ENCODE data around the gene OR13C2. TPM values are rescaled to one million over a fixed set of nuclear protein-coding genes. Genes with fewer than 3 reads are reported as not detected.
"Not testable (repeated sequence)": the region's sequence is repeated elsewhere in the genome, so short reads cannot be mapped to it uniquely, and the experiment has no call there.

The OR13C2 gene
- total and polyA plus RNA-seq, 2 donors from 2014 or later = not detected

DNA sequence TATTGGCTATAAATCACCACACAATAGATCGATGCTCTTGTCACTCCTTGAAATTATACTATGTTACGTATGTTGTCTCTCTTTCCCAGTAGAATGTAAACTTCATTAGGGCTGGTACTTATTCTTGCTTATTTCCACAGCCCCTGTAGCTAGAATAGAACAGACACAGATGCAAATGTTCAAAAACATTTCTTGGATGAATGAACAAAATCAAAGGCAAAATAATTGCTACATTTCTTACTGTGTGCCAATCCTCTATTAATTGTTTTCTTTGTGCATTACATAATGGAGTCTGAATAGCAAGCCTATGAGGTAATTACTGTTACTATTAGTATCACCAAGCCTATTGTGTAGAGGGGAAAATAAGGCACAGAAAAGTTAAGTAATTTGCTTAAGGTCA, 725 bp upstream of the OR13C2 start:
- Histone ChIP-seq H3K36me3 (ENCODE audit: control insufficient read depth in 2 of 3, insufficient read depth in 3 of 3, low read length in 3 of 3) (no peaks in the 10 kb centered on the region), H3K4me3 (ENCODE audit: low read length in 3 of 3) (no peak overlapping the region), H3K27ac (ENCODE audit: low read depth in 2 of 2, low read length in 2 of 2) (no peak overlapping the region), H3K9me3 (ENCODE audit: control insufficient read depth in 2 of 3, insufficient read depth in 1 of 3, low read length in 3 of 3) (no peaks in the 10 kb centered on the region), H3K9ac (ENCODE audit: low read length in 3 of 3) (no peak overlapping the region), H3K4me1 (ENCODE audit: control insufficient read depth in 2 of 3, insufficient read depth in 2 of 3, low read depth in 1 of 3, low read length in 3 of 3) (no peaks in the 10 kb centered on the region), H3K27me3 (ENCODE audit: control insufficient read depth, insufficient read depth, low read length) (no peaks in the 10 kb centered on the region)
- peak in 2 of 5 donors; percentile 10 to 29 for DNase-seq
- no peak for FAIRE-seq
- intact Hi-C loops (cut with DNase I) = no loop called here
- TF ChIP-seq, protein P1, sequence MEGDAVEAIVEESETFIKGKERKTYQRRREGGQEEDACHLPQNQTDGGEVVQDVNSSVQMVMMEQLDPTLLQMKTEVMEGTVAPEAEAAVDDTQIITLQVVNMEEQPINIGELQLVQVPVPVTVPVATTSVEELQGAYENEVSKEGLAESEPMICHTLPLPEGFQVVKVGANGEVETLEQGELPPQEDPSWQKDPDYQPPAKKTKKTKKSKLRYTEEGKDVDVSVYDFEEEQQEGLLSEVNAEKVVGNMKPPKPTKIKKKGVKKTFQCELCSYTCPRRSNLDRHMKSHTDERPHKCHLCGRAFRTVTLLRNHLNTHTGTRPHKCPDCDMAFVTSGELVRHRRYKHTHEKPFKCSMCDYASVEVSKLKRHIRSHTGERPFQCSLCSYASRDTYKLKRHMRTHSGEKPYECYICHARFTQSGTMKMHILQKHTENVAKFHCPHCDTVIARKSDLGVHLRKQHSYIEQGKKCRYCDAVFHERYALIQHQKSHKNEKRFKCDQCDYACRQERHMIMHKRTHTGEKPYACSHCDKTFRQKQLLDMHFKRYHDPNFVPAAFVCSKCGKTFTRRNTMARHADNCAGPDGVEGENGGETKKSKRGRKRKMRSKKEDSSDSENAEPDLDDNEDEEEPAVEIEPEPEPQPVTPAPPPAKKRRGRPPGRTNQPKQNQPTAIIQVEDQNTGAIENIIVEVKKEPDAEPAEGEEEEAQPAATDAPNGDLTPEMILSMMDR (IDR thresholded peaks at IDR 0.05; ENCODE audit: borderline replicate concordance, extremely low read depth, insufficient read depth) = no peak

DNA sequence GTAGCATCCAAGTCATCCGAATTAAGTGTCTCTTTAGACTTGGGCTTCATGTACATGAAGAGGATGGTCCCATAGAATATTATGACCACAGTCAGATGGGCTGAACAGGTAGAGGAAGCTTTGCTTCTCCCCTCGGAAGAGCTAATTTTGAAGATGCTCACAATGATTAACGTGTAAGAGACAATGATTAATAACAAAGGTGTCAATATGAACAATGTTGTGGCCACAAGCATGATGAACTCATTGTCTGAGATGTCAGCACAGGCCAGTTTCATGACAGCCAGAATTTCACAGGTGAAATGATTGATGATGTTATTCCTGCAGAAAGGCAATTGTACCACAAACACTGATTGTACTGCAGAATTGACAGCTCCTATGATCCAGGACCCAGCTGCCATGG, 626 bp downstream of the OR13C2 start:
- FAIRE-seq (no peak), DNase-seq (no peak)
- Histone ChIP-seq H3K4me3 (ENCODE audit: low read length in 3 of 3) (no peak overlapping the region), H3K36me3 (ENCODE audit: control insufficient read depth in 2 of 3, insufficient read depth in 3 of 3, low read length in 3 of 3) (no peaks in the 10 kb centered on the region), H3K4me1 (ENCODE audit: control insufficient read depth in 2 of 3, insufficient read depth in 2 of 3, low read depth in 1 of 3, low read length in 3 of 3) (no peaks in the 10 kb centered on the region), H3K27ac (ENCODE audit: low read depth in 2 of 2, low read length in 2 of 2) (no peak overlapping the region), H3K9ac (ENCODE audit: low read length in 3 of 3) (no peak overlapping the region), H3K9me3 (ENCODE audit: control insufficient read depth in 2 of 3, insufficient read depth in 1 of 3, low read length in 3 of 3) (no peaks in the 10 kb centered on the region), H3K27me3 (ENCODE audit: control insufficient read depth, insufficient read depth, low read length) (no peaks in the 10 kb centered on the region)
- intact Hi-C loops (cut with DNase I) = no loop called here
- TF ChIP-seq, protein P1 (IDR thresholded peaks at IDR 0.05; ENCODE audit: borderline replicate concordance, extremely low read depth, insufficient read depth) = no peak

DNA sequence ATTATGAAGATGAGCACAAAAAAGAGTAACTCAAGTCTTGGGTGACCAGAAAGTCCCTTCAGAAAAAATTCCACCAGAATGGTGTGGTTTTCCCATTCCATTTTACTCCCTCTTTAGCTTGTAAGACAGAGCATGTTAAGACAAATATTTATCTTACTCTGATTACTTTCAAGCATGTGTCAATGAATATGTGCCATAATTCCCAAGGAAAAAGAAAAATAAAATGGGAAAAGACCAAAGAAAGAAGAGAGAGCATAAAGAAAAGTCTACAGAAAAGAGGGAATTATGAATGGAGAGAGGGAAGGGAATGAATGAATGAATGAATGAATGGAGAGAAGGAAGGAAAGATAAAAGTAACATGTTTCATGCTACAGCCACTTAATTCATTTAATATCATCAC, 6.1 kb downstream of the OR13C2 start, which contains the start of gene OR13C5:
TSS of gene OR13C5 (minus strand) at position 101 of the 400 bp plus-strand sequence. CDS start at position 101, 0 bp downstream.
- intact Hi-C loops (cut with DNase I); H3K36me3 ChIP-seq (ENCODE audit: control insufficient read depth in 2 of 3, insufficient read depth in 3 of 3, low read length in 3 of 3); H3K4me3 ChIP-seq (ENCODE audit: low read length in 3 of 3); FAIRE-seq; H3K9me3 ChIP-seq (ENCODE audit: control insufficient read depth in 2 of 3, insufficient read depth in 1 of 3, low read length in 3 of 3); DNase-seq; H3K27me3 ChIP-seq (ENCODE audit: control insufficient read depth, insufficient read depth, low read length); H3K4me1 ChIP-seq (ENCODE audit: control insufficient read depth in 2 of 3, insufficient read depth in 2 of 3, low read depth in 1 of 3, low read length in 3 of 3); H3K9ac ChIP-seq (ENCODE audit: low read length in 3 of 3); H3K27ac ChIP-seq (ENCODE audit: low read depth in 2 of 2, low read length in 2 of 2): not testable (repeated sequence)

DNA sequence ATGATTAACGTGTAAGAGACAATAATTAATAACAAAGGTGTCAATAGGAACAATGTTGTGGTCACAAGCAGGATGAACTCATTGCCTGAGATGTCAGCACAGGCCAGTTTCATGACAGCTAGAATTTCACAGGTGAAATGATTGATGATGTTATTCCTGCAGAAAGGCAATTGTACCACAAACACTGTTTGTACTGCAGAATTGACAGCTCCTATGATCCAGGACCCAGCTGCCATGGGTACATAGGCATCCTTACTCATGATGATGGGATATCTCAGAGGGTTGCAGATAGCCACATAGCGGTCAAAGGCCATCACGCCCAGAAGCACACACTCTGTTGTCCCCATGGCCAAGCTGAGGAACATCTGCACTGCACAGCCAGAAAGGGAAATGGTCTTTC, 6.7 kb downstream of the OR13C2 start:
- H3K4me1 ChIP-seq (ENCODE audit: control insufficient read depth in 2 of 3, insufficient read depth in 2 of 3, low read depth in 1 of 3, low read length in 3 of 3); H3K4me3 ChIP-seq (ENCODE audit: low read length in 3 of 3); H3K9me3 ChIP-seq (ENCODE audit: control insufficient read depth in 2 of 3, insufficient read depth in 1 of 3, low read length in 3 of 3); H3K9ac ChIP-seq (ENCODE audit: low read length in 3 of 3); intact Hi-C loops (cut with DNase I); FAIRE-seq; H3K36me3 ChIP-seq (ENCODE audit: control insufficient read depth in 2 of 3, insufficient read depth in 3 of 3, low read length in 3 of 3); DNase-seq; H3K27me3 ChIP-seq (ENCODE audit: control insufficient read depth, insufficient read depth, low read length); H3K27ac ChIP-seq (ENCODE audit: low read depth in 2 of 2, low read length in 2 of 2): not testable (repeated sequence)

DNA sequence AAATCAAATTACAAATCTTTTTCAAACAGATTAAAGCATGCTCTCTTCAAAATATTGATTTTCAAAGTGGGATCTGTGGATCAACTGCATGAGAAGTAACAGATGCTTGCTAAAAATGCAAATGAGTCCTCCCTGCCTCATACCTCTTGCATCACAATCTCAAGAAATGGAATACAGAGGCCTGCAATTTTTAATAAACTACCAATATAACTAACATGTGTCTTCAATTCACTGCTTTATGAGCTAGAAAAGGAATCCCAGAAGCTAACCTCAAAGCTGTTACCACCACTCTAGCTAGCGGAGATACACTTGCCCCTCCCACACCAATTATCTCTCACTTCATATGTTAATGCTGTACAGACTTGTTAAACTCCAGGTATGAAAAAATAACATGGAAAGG, 15.8 kb downstream of the OR13C2 start:
- H3K36me3 ChIP-seq (ENCODE audit: control insufficient read depth in 2 of 3, insufficient read depth in 3 of 3, low read length in 3 of 3) = no peaks in the 10 kb centered on the region
- intact Hi-C loops (cut with DNase I) = no loop called here
- FAIRE-seq (no peak), DNase-seq (no peak)
- H3K4me1 ChIP-seq (ENCODE audit: control insufficient read depth in 2 of 3, insufficient read depth in 2 of 3, low read depth in 1 of 3, low read length in 3 of 3) = no peaks in the 10 kb centered on the region
- H3K9ac ChIP-seq (ENCODE audit: low read length in 3 of 3) = no peak overlapping the region
- H3K27ac ChIP-seq (ENCODE audit: low read depth in 2 of 2, low read length in 2 of 2) = no peak overlapping the region
- no peaks in the 10 kb centered on the region for H3K27me3 ChIP-seq (ENCODE audit: control insufficient read depth, insufficient read depth, low read length)
- no peaks in the 10 kb centered on the region for H3K9me3 ChIP-seq (ENCODE audit: control insufficient read depth in 2 of 3, insufficient read depth in 1 of 3, low read length in 3 of 3)
- TF ChIP-seq, protein P1 (IDR thresholded peaks at IDR 0.05; ENCODE audit: borderline replicate concordance, extremely low read depth, insufficient read depth) = no peak
- no peak overlapping the region for H3K4me3 ChIP-seq (ENCODE audit: low read length in 3 of 3)
